SIG-M5 treated with dmso at 0.1 percent for 504 hours (cell line): ENCODE data around the gene KDSR.

Experiments used
- DNase-seq: peaks from one replicate; lab custom pipeline; 2025; ENCODE audit not compliant: unreplicated experiment; lab: John Stamatoyannopoulos, UW

Gene KDSR, protein sequence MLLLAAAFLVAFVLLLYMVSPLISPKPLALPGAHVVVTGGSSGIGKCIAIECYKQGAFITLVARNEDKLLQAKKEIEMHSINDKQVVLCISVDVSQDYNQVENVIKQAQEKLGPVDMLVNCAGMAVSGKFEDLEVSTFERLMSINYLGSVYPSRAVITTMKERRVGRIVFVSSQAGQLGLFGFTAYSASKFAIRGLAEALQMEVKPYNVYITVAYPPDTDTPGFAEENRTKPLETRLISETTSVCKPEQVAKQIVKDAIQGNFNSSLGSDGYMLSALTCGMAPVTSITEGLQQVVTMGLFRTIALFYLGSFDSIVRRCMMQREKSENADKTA

DNA sequence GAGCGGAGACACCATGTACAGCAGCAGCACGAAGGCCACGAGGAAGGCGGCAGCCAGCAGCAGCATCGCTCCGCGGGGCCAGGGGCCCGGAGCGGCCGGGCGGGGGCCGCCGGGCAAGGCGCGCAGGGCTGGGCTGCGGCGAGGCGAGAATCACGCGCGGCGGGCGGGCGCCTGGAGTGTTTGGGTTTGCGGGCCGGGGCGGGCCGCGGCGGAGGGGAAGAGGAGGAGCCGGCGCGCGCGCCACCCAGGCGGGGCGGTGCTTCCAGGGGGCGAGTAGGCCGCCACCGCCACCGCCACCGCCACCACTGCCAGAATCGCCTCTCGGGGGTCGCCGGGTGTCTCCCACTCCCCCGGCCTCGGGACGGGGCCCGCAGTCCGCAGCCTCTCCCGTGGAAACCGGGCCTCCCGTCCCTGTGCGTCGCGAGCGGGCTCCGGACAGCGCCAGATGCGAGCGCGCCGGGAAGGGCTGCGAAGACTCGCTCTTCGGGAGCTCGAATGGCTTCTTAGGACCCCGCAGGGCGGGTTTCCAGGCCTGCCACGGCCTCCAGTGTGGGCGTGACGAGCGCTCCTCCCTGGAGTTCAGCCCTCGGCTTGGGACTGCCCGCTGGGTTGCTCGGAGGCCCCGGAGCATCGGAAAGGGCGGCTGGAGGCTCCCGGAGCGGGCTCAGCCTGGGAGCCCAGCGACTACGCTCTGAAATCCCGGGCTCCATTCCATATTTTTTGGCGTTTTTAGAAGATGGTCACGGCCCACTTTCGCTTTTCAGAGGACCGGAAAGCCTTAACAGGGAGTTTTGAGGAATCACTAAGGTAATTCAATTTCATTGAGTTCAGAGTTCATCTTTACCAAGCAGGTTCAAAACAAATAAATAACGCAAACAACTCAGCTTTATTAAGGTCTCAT is at the start of gene KDSR:
KDSR (minus strand) TSS at position 154 of the 901 bp plus-strand sequence; CDS start at position 66, 88 bp downstream.
- peak; percentile 97 for DNase-seq

DNA sequence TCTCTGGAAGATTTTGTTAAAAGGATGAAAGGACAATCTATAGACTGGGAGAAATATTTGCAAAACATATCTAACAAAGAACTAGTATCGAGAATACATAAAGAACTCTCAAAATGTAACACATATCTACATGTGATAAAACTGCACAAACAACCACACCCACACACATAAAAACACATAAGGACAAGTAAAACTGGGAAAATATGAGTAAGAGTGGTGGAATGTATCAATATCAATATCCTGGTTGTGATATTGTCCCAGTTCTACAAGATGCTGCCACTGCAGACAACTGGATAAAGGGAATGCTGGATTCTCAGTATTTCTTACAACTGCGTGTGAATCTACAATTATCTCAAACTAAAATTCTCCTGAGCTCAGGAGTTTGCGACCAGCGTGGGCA is 45.9 kb upstream of the KDSR start:
- DNase-seq, result no peak

DNA sequence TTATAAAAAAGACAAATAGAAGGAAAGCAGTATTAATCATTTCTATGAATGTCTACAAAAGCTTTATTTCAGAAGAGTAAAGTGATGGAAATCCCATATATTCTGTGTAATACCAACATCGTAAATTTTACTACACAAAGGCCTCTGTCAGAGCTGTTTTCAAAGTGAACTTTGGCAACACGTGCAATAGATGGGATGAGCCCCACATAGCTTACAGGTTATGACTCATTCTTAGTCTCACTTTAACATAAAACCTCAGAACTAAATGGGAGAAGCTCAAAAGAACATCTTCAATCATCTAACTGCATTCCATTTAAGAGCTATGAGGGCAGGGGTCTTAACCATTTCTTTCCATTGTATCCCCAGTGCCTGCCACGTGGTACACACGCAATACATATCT is 43.8 kb upstream of the KDSR start:
- no peak for DNase-seq

DNA sequence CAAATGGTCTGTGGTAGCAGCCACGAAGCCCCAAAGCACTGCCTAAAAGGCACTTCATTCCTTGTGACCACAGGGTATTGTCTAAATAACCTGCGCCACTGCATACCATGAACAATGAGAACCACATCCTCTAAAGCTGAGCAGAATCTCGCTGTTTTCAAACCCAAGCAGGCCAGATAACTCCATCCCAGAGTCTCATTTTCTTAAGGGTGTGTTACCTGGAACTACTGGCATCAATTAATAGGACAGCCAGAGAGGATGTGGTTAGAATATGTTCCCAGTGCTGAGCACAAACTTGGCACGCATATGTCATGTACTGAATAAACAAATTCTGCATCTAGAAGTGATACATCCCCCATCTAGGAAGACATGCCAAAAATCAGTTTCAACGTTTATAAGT is 42.3 kb upstream of the KDSR start:
- DNase-seq, result no peak

DNA sequence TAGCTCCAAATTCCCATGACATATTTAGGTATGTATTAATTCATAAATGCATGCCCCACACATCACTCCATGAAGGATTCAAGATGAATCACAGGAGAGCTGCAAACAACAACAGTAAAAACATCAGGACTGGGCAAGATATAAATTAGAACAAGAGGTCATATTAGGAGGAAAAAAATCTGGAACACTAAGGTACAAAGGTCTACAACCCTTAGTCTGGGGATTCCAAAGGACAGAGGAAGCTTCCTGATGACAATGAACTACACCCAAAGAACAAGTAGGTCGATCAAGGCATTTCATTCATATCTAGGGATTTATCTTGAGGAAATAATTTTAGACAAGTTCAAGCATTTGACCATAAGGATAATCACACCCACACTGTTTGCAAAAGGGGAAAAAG is 40.7 kb upstream of the KDSR start:
- DNase-seq, result no peak

DNA sequence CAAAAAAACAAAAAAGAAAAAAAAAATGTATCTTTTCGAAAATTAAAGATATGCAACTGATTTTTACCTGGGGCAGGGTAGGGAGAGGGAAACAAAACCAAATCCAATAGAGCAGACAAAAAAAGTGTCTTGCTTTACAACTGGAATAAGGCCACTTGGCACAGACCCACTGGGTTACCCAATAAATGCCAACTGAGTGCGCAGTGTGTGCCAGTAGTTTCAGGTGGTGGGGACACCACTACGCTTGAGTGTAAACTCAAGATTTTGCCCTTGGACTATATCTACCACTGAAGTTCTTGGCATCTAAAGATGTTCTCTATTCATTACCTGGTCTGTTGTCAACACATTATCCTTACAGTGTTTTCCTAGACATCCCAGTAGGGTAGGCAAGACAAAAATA is 39.0 kb upstream of the KDSR start:
- no peak for DNase-seq

DNA sequence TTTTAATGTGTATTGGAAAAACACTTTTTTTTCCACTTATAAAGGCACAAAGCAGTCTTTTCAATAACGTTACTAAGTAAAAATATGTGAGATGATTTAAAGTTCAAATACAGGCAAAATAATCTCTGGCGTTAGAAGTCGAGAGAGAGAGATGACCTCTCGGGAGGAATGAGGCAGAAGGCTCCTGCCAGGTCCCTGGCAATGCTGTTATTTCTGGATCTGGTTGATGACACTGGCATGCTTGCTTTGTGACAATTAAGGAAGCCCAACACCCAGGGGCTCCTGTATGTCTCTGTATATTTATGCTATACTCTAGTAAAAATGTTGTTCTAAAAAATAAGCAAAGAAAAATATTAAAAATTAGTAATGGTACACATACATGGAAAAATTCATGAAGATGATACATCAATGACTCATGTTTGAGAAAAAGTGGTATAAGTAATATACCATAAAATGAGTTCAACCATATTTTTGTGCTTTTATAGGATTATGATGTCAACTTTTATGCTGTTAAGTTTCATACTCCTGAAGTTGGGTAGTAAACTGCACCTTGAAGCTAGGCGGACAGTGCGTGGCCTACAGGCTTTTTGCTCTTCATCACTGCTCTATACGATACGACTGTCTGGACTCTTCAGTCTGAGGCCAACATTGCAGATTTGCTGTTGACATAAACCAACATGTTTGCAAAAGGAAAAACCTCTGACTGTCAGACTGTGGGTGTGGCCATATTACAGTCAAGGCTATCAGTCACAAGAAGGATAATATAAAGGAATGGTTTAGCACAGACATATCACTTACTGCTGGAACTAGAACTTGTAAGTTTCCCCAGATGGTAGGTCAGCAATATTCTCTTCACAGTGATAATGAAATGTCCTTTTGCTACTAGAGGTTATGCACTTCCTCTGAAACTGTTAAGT is 35.5 kb upstream of the KDSR start:
- no peak for DNase-seq

DNA sequence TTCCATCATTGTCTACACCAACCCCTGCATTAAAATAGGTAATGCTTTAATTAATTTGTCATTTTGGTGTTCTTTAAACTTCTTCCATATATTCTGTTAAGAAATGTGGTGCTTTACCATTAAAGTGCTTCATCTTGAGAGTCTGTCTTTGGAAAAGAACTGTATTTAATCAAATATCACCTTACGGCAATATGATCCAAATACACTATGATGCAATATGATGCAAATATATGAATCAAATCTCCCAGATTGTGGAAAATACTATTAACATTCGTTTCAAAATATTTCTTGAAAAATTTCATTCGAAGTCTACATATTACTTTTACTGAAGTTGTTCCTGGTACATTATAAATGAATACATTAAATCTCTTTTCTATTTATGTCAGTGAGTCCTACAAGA is 32.3 kb upstream of the KDSR start:
- no peak for DNase-seq

DNA sequence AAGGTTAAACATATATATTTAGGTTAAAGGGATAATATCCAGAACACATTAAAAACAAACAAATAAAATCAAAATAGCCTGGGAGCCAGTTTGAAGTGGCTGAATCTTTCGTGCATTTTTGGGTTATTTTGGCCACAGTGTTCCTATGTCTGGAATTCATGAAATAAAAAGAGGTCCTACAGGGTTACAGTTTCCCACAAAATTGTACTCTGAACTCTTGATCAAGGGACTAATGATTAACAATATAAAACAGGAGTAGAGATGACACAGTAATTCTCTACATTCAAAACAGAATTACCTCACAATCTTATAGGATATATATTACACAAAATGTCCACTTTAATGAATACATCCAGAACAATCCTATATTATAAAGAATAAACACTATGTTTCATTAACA is 30.3 kb upstream of the KDSR start:
- DNase-seq, result no peak

DNA sequence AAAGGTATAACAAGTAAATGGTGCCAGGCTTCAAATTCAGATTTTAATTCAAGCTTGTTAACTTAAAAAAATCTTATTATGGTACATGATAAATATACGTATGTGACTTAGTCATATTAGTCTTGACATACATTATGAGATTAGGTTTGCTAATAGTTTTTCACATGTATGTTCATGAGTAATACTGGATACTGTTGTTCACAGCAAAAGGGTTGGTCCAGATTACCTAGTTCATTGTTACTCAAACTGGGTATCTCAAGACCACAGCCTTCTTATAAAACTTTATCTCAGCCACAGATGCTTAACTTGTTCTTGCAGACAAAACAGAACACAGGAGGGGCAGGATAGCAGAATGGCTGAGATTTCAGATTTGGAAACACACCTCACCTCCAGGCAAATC is 28.5 kb upstream of the KDSR start:
- no peak for DNase-seq

DNA sequence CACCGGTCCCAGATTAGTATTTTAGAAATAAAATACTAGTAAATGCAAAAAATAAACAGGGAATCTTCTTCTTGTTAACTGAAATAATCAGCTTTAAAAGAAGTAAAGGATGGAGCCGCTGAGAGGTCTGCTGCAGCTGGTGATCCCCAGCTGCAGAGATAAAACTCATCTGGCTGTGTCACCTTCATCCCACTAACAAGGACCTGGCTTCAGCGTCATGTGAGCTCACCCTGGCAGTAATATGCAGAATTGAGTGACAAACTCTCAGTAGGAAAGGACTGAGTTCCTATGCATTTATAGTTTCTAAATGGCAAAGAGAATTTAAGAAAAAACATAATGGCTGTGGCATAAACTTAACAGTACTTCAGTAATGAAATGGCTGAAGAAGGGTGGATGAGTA is 27.9 kb upstream of the KDSR start:
- DNase-seq, result no peak

DNA sequence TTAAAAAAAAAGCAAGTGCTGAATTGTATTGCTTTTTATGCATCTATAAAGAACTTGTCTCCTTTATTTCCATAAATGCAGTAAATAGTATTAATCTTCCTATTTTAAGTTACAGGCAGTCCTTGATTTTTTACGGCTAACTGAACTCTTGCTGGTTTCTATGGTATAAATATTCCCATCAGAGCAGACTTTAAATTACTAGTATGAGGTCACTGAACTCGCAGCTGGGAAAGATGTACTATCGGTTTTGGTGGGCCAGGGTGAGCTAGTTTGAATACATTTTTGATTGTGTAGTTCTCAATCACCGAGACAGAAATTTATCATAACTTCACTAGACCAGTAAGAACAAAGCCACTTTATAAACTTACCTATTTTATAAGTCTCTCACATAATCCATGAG is 20.9 kb upstream of the KDSR start:
- no peak for DNase-seq

DNA sequence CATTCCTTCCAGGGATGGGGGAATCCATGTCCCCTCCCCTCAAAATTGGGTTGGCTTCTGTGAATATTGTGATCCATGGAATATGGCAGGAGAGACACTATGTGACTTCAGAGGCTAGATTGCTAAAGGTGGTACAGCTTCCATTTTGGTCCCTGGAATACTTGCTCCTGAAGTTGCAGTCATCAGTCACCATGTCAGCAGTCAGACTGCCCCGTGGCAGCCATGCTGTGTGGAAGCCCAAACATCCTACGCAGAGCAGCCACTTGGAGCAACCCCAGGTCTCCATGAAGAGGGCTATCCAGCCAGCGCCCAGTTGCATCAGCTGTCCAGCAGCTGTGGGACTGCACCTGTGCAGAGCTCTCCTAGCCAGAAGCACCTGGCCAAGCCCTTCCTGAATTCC is 15.8 kb upstream of the KDSR start:
- DNase-seq, result no peak

DNA sequence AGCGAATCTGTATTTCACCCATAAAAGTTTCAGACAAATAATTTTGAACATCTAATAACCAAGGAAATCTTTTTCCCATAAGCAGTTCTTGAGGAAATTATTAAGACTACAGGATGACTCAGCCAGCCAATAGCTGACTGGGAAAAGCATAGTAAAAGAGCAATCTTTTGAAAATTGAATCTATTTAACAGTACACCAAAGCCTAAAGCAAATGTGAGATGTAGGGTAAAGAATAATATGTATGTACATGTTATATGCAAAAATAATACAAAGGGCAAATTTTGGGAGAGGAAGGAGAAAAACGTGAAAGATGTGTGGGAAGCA is 12.6 kb upstream of the KDSR start:
- DNase-seq, result no peak

DNA sequence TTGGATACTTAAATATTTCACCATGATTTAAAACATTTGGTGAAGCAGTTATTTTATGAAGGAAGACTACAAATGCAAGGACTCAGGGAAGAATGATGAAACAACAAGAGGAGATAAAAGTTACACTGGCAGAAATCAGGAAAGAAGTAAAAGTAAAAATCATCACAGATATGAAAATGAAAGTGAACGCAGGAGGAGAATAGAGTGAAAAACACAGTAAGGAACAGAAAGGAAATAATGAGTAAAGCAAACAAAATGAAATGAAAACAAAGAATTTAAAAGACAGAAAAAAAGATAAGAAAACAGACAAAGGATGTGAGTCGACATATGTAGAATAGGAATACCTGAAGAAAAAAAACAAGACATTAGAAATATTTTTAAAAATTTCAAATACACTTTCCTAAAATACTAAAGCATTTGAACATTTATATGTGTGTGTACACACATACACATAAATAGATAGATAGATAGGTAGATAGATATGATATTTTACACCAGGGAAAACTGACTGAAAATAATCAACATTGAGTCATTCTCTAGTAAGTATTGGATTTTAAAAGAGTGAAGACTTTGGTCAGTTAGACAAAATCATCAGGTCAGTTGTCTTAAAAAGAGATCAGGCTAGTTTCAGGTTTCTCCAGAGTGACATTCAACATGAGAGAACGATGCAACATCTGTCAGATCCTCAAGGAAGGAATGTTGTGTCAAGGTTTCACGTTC is 12.1 kb upstream of the KDSR start:
- DNase-seq, result no peak

DNA sequence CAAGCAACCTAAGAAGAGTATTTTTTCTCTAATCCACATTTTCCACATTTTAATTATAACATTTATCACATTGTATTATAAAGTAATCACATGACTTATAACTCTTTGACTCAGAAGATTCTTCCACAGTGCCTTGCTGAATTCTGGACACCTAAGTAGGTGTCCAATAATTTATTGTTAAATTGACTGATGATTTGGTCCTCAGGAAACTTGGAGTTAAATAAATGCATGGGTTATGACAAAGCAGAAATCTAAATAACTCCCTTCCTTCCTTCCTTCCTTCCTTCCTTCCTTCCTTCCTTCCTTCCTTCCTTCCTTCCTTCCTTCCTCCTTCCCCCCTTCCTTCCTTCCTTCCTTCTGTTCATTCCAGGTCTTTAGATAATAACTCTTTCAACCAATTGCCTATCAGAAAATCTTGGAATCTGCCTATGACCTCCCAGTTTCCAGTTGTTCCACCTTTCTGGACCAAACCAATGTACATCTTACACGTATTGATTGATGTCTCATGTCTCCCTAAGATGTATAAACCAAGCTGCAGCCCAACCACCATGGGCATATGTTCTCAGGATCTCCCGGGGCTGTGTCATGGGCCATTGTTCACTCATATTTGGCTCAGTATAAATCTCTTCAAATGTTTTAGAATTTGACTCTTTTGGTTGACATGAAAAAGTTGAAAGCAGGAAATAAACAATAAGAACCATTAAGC is 10.4 kb upstream of the KDSR start:
- DNase-seq, result no peak

DNA sequence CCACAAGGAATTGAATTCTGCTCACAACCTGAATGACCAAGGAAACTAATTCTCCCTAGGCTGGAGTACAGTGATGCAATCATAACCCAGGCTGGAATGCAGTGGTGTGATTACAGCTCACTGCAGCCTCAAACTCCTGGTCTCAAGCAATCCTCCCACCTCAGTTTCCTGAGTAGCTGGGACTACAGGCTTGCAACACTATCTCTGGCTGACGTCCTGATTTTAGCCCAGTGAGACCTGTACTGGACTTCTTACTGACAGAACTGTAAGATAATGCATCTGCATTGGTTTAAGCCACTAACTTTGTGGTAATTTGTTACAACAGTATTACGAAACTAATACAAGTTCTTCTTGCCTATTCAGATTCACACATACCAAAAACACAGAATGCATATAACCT is 9.5 kb upstream of the KDSR start:
- DNase-seq, result peak; percentile 34

DNA sequence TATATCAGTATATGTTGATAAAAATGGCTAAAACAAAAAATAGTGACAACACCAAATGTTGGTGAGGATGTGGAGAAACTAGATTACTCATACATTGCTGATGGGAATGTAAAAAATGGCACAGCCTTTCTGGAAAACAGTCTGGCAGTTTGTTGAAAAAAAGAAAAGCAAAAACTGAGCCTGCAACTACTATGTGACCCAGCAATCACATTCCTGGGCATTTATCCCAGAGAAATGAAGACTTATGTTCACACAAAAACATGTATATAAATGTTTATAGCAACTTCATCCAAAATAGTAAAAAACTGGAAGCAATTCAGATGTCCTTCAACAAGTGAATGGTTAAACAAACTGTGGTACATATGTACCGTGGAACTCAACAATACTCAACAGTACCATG is 7.5 kb upstream of the KDSR start:
- no peak for DNase-seq

DNA sequence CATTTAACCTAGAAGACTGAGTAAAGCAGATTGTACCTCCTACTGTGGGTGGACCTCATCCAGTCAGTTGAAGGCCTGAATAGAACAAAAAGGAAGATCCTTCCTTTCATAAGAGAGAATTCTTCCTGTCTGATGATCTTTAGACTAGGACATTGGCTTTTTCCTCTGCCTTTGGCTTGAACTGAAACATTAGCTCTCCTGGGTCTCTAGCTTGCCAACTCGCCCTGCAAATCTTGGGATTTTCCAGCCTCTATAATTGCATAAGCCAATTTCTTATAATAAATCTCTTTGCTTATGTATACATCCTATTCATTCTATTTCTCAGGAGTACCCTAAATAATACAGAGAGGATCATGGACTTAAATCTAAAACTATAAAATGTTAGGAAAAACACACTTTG is 6.2 kb upstream of the KDSR start:
- no peak for DNase-seq

DNA sequence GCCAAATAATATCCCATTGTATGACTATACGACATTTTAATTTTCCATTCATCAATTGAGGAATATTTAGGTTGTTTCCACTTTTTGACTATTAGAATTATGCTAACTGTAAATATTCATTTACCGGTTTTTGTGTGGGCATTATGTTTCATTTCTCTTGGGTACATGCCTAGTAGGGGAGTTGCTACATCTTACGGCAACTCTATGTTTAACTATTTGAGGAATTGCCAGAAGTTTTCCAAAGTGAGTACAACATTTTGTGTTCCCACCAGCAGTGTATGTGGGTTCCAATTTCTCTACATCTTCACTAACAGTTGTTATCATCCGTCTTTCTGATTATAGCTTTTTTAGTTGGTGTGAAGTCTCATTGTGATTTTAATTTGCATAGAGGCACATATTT is 1.6 kb upstream of the KDSR start:
- DNase-seq, result no peak
